MCF 10A (cell line): ENCODE data around the gene LRRC45. TPM values are rescaled to one million over a fixed set of nuclear protein-coding genes. Genes with fewer than 3 reads are reported as not detected.

ENCODE experiments used
- BruUV-seq: library from RNA; stranded (reverse); fragments of 400-500 nt; replicated peaks from 2 replicates; lab custom pipeline; 2021; lab: Mats Ljungman, UMichigan
- CTCF ChIA-PET: fragments of 300-600 bp; sonication (Branson Sonifier 250); formaldehyde crosslinking; extraction: SDS; loops from one replicate; lab custom pipeline; 2021; ENCODE audit warnings: antibody characterized with exemption, inconsistent platforms; lab: Yijun Ruan, JAX
- POLR2A ChIA-PET: fragments of 300-600, 350-650 bp; sonication (Branson Sonifier 250); formaldehyde crosslinking; extraction: SDS; loops from one replicate; lab custom pipeline; 2020; ENCODE audit warnings: antibody characterized with exemption, inconsistent platforms; lab: Yijun Ruan, JAX
- DNase-seq: peaks from one replicate; pipeline ENCODE4 v3.0.0-alpha.2; 2018; ENCODE audit not compliant: unreplicated experiment
- H3K27ac Mint-ChIP-seq: one replicate; pipeline ENCODE4 v1.8.0; 2022; ENCODE audit warnings: mild to moderate bottlenecking, low read depth, mixed read lengths; ENCODE audit not compliant: unreplicated experiment
- H3K27me3 Mint-ChIP-seq: one replicate; pipeline ENCODE4 v1.8.0; 2022; ENCODE audit warnings: mixed read lengths; ENCODE audit not compliant: insufficient read depth, unreplicated experiment
- H3K36me3 Mint-ChIP-seq: one replicate; pipeline ENCODE4 v1.8.0; 2022; ENCODE audit warnings: mild to moderate bottlenecking, moderate library complexity, mixed read lengths; ENCODE audit not compliant: insufficient read depth, unreplicated experiment
- H3K4me1 Mint-ChIP-seq: one replicate; pipeline ENCODE4 v1.8.0; 2022; ENCODE audit warnings: mixed read lengths; ENCODE audit not compliant: insufficient read depth, unreplicated experiment
- H3K4me3 Mint-ChIP-seq: one replicate; pipeline ENCODE4 v1.8.0; 2022; ENCODE audit warnings: mild to moderate bottlenecking, moderate library complexity, mixed read lengths; ENCODE audit not compliant: unreplicated experiment
- H3K9me3 Mint-ChIP-seq: one replicate; pipeline ENCODE4 v1.8.0; 2022; ENCODE audit warnings: mixed read lengths; ENCODE audit not compliant: unreplicated experiment
- intact Hi-C: fragments of 100-400 bp; cut with micrococcal nuclease; formaldehyde crosslinking; loops from 2 replicates; pipeline ENCODE4 v1.14.1; 2022
- total RNA-seq: library from RNA; stranded (reverse); gene quantifications from 2 replicates; pipeline ENCODE4 v1.2.3, GENCODE V29; 2022
- TF ChIP-seq, protein P1 (sequence below): fragments of 200-600 bp; IDR thresholded peaks from one replicate; pipeline ENCODE4 v1.8.0; 2022; ENCODE audit warnings: antibody characterized with exemption, mild to moderate bottlenecking; ENCODE audit not compliant: unreplicated experiment

The LRRC45 gene
- total RNA-seq, 1 experiment from 2014 or later: 3.4 TPM

- POLR2A ChIA-PET: no interaction called here
Measured at GRCh38 chr17:81996757-81997441, 26.2 kb upstream of the LRRC45 start.

GRCh38 chr17:81998212-81998611 lies 24.9 kb upstream of the LRRC45 start:
- H3K9me3 Mint-ChIP-seq: no peaks in the 10 kb centered on the region
- TF ChIP-seq, protein P1, sequence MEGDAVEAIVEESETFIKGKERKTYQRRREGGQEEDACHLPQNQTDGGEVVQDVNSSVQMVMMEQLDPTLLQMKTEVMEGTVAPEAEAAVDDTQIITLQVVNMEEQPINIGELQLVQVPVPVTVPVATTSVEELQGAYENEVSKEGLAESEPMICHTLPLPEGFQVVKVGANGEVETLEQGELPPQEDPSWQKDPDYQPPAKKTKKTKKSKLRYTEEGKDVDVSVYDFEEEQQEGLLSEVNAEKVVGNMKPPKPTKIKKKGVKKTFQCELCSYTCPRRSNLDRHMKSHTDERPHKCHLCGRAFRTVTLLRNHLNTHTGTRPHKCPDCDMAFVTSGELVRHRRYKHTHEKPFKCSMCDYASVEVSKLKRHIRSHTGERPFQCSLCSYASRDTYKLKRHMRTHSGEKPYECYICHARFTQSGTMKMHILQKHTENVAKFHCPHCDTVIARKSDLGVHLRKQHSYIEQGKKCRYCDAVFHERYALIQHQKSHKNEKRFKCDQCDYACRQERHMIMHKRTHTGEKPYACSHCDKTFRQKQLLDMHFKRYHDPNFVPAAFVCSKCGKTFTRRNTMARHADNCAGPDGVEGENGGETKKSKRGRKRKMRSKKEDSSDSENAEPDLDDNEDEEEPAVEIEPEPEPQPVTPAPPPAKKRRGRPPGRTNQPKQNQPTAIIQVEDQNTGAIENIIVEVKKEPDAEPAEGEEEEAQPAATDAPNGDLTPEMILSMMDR: no peak
- no peak overlapping the region for H3K4me3 Mint-ChIP-seq
- CTCF ChIA-PET: no interaction called here
- POLR2A ChIA-PET: no interaction called here
- DNase-seq: no peak
- H3K36me3 Mint-ChIP-seq: peaks cover 5% of the 10 kb centered on the region
- no peaks in the 10 kb centered on the region for H3K27me3 Mint-ChIP-seq
- no TSS peak for BruUV-seq
- H3K27ac Mint-ChIP-seq: no peak overlapping the region
- intact Hi-C loops: no loop called here
- no peaks in the 10 kb centered on the region for H3K4me1 Mint-ChIP-seq

More at GRCh38 chr17:81996757-81997441, 26.2 kb upstream of the LRRC45 start:
- H3K36me3 Mint-ChIP-seq: peaks cover 5% of the 10 kb centered on the region
- TF ChIP-seq, protein P1: no peak
- H3K9me3 Mint-ChIP-seq: no peaks in the 10 kb centered on the region
- H3K4me1 Mint-ChIP-seq: no peaks in the 10 kb centered on the region
- intact Hi-C loops: no loop called here
- no peak overlapping the region for H3K27ac Mint-ChIP-seq
- DNase-seq: no peak
- no peaks in the 10 kb centered on the region for H3K27me3 Mint-ChIP-seq
- H3K4me3 Mint-ChIP-seq: no peak overlapping the region
- no TSS peak for BruUV-seq
- CTCF ChIA-PET: interaction anchor here (0.6 to 0.7 kb wide), 4 partner anchors 17 to 39 kb away, joined by 3 to 6 read pairs (median 4); no protein-coding TSS in a partner anchor

DNA sequence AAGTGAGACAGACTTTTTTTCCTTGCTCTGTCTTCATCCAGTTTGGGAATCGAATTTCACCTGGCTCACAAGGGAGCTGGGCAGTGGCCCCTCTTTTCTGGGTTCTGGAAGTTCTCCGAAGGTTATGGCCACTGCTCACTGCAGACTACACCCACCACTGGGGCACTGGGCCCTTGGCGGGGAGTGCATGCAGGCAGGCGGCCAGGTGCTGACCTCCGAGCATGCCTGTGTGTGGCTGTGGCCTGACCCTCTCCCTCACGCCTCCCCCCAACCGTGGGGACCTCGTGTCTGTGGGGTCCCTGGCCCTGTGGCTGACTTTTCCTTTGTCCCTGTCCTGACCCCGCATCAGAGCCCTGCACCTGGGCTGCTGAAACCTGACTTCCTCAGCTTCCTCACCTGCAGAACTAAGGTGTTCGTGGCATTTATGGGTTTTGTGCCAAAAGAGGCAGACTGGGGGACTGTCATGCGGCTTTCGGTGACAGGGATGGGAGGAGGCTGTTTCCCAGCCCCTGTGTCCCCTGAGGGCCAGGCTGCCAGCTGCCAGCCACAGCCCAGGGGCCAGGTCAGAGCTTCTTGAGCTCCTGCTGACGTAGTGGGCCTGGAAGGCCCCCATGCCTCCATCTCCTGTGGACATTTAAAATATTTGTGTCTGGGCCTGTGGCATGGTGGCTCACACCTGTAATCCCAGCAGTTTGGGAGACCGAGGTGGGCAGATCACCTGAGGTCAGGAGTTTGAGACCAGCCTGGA lies 24.2 kb upstream of the LRRC45 start:
- TF ChIP-seq, protein P1: no peak
- DNase-seq: no peak
- ChIA-PET CTCF (no interaction called here), POLR2A (interaction anchor here (0.9 kb wide), 1 partner anchor 18 kb away, joined by 3 read pairs; no protein-coding TSS in a partner anchor)
- peaks cover 5% of the 10 kb centered on the region for H3K36me3 Mint-ChIP-seq
- H3K27me3 Mint-ChIP-seq: no peaks in the 10 kb centered on the region
- H3K27ac Mint-ChIP-seq: no peak overlapping the region
- no TSS peak for BruUV-seq
- no peaks in the 10 kb centered on the region for H3K4me1 Mint-ChIP-seq
- intact Hi-C loops: no loop called here
- H3K9me3 Mint-ChIP-seq: no peaks in the 10 kb centered on the region
- H3K4me3 Mint-ChIP-seq: no peak overlapping the region

GRCh38 chr17:81999587-81999975 lies 23.5 kb upstream of the LRRC45 start:
- Mint-ChIP-seq H3K27me3 (no peaks in the 10 kb centered on the region), H3K9me3 (no peaks in the 10 kb centered on the region), H3K27ac (no peak overlapping the region), H3K36me3 (peaks cover 5% of the 10 kb centered on the region), H3K4me3 (no peak overlapping the region), H3K4me1 (no peaks in the 10 kb centered on the region)
- TF ChIP-seq, protein P1: no peak
- BruUV-seq: no TSS peak
- intact Hi-C loops: no loop called here
- ChIA-PET POLR2A (interaction anchor here (0.9 kb wide), 1 partner anchor 19 kb away, joined by 3 read pairs; no protein-coding TSS in a partner anchor), CTCF (no interaction called here)
- DNase-seq: no peak
